H9 (cell line): ENCODE results near the gene CDC123. TPM values are rescaled to one million over a fixed set of nuclear protein-coding genes. Genes with fewer than 3 reads are reported as not detected.
"Not testable (repeated sequence)": the region's sequence is repeated elsewhere in the genome, so short reads cannot be mapped to it uniquely, and the experiment has no call there.

Experiments used
- DNase-seq: peaks from one replicate; pipeline ENCODE4 v3.0.0-alpha.2; 2017
- H2AFZ ChIP-seq: one replicate; pipeline ENCODE4 v1.6.1; 2013; ENCODE audit warnings: mild to moderate bottlenecking, low read length, control low read depth, moderate library complexity
- H2AK5ac ChIP-seq: 2 replicates; pipeline ENCODE4 v1.6.1; 2013; ENCODE audit warnings: low read length, control low read depth, mixed read lengths; ENCODE audit not compliant: insufficient read length
- H2BK120ac ChIP-seq: one replicate; pipeline ENCODE4 v1.6.1; 2013; ENCODE audit warnings: low read depth, mild to moderate bottlenecking, low read length, control low read depth, inconsistent platforms; ENCODE audit not compliant: poor library complexity, severe bottlenecking
- H2BK12ac ChIP-seq: 2 replicates; pipeline ENCODE4 v1.6.1; 2013; ENCODE audit warnings: low read length, control low read depth, mixed read lengths, low read depth; ENCODE audit not compliant: insufficient read length
- H2BK15ac ChIP-seq: 2 replicates; pipeline ENCODE4 v1.6.1; 2013; ENCODE audit warnings: low read depth, low read length, control low read depth
- H2BK20ac ChIP-seq: one replicate; pipeline ENCODE4 v1.6.1; 2013; ENCODE audit warnings: low read depth, mild to moderate bottlenecking, low read length, control low read depth, inconsistent platforms; ENCODE audit not compliant: poor library complexity, severe bottlenecking
- H2BK5ac ChIP-seq: 2 replicates; pipeline ENCODE4 v1.6.1; 2013; ENCODE audit warnings: low read length, control low read depth, mixed read lengths; ENCODE audit not compliant: insufficient read length
- H3K14ac ChIP-seq: 2 replicates; pipeline ENCODE4 v1.6.1; 2013; ENCODE audit warnings: low read length, control low read depth; ENCODE audit not compliant: insufficient read depth
- H3K18ac ChIP-seq: 2 replicates; pipeline ENCODE4 v1.6.1; 2013; ENCODE audit warnings: low read depth, mild to moderate bottlenecking, mixed read lengths, low read length, control low read depth; ENCODE audit not compliant: insufficient read length
- H3K23ac ChIP-seq: 2 replicates; pipeline ENCODE4 v1.6.1; 2013; ENCODE audit warnings: low read length, control low read depth, mixed read lengths, low read depth; ENCODE audit not compliant: insufficient read length
- H3K23me2 ChIP-seq: 2 replicates; pipeline ENCODE4 v1.6.1; 2013; ENCODE audit warnings: low read depth, mild to moderate bottlenecking, mixed read lengths, low read length, control low read depth; ENCODE audit not compliant: insufficient read length, poor library complexity, severe bottlenecking
- H3K27ac ChIP-seq: 2 replicates; pipeline ENCODE4 v1.5.1; 2013; ENCODE audit warnings: low read length, control low read depth, mixed read lengths, low read depth; ENCODE audit not compliant: insufficient read length
- H3K27me3 ChIP-seq: 2 replicates; pipeline ENCODE4 v1.6.1; 2013; ENCODE audit warnings: low read length, control low read depth, inconsistent platforms; ENCODE audit not compliant: insufficient read depth
- H3K4ac ChIP-seq: 2 replicates; pipeline ENCODE4 v1.6.1; 2013; ENCODE audit warnings: low read depth, mild to moderate bottlenecking, control low read depth, inconsistent platforms, low read length, moderate library complexity
- H3K4me1 ChIP-seq: 2 replicates; pipeline ENCODE4 v1.6.1; 2013; ENCODE audit warnings: low read length, control low read depth, inconsistent platforms; ENCODE audit not compliant: insufficient read depth
- H3K4me2 ChIP-seq: 2 replicates; pipeline ENCODE4 v1.6.1; 2013; ENCODE audit warnings: low read length, control low read depth, mixed read lengths; ENCODE audit not compliant: insufficient read length, insufficient read depth
- H3K56ac ChIP-seq: 2 replicates; pipeline ENCODE4 v1.6.1; 2013; ENCODE audit warnings: low read depth, mild to moderate bottlenecking, mixed read lengths, low read length, control low read depth; ENCODE audit not compliant: insufficient read length
- H3K79me1 ChIP-seq: 2 replicates; pipeline ENCODE4 v1.6.1; 2013; ENCODE audit warnings: low read depth, mild to moderate bottlenecking, moderate library complexity, low read length, control low read depth, inconsistent platforms; ENCODE audit not compliant: insufficient read depth, poor library complexity, severe bottlenecking
- H3K79me2 ChIP-seq: 2 replicates; pipeline ENCODE4 v1.6.1; 2013; ENCODE audit warnings: low read length, control low read depth, inconsistent platforms; ENCODE audit not compliant: insufficient read depth
- H3K9ac ChIP-seq: 2 replicates; pipeline ENCODE4 v1.6.1; 2013; ENCODE audit warnings: low read length, control low read depth, mixed read lengths; ENCODE audit not compliant: insufficient read length; ENCODE audit errors: extremely low read depth
- H3K9me3 ChIP-seq: one replicate; pipeline ENCODE4 v1.6.1; 2013; ENCODE audit warnings: low read depth, low read length, inconsistent platforms; ENCODE audit not compliant: control insufficient read depth
- H3T11ph ChIP-seq: one replicate; pipeline ENCODE4 v1.6.1; 2013; ENCODE audit warnings: mild to moderate bottlenecking, low read length, control low read depth, inconsistent platforms
- H4K20me1 ChIP-seq: one replicate; pipeline ENCODE4 v1.6.1; 2013; ENCODE audit not compliant: control insufficient read depth, insufficient read length, insufficient read depth
- H4K5ac ChIP-seq: 2 replicates; pipeline ENCODE4 v1.6.1; 2013; ENCODE audit warnings: low read depth, mild to moderate bottlenecking, mixed read lengths, low read length, control low read depth; ENCODE audit not compliant: insufficient read length
- H4K8ac ChIP-seq: replicated peaks from 2 replicates; pipeline ENCODE4 v1.6.1; 2013; ENCODE audit warnings: low read length, control low read depth, mixed read lengths, low read depth; ENCODE audit not compliant: insufficient read length
- H4K91ac ChIP-seq: 2 replicates; pipeline ENCODE4 v1.6.1; 2013; ENCODE audit warnings: low read depth, mild to moderate bottlenecking, moderate library complexity, mixed read lengths, low read length, control low read depth; ENCODE audit not compliant: insufficient read length
- H3K27ac Mint-ChIP-seq, 3 experiments: 2 replicates in 2 of 3; 3 replicates in 1 of 3; pipeline ENCODE4 v1.8.0; 2020 to 2021; ENCODE audit warnings: mixed read lengths in 3 of 3, mild to moderate bottlenecking in 1 of 3, moderate library complexity in 1 of 3
- H3K27me3 Mint-ChIP-seq: 2 replicates; pipeline ENCODE4 v1.8.0; 2021; ENCODE audit warnings: low read depth, mild to moderate bottlenecking, moderate library complexity, mixed read lengths
- H3K36me3 Mint-ChIP-seq, 3 experiments: 2 replicates in 2 of 3; 3 replicates in 1 of 3; pipeline ENCODE4 v1.8.0; 2020 to 2021; ENCODE audit warnings: low read depth in 3 of 3, mixed read lengths in 3 of 3; ENCODE audit not compliant: insufficient read depth in 1 of 3
- H3K4me1 Mint-ChIP-seq, 2 experiments: 2 replicates each; pipeline ENCODE4 v1.8.0; 2020; ENCODE audit warnings: mixed read lengths in 2 of 2
- H3K4me3 Mint-ChIP-seq, 2 experiments: 2 replicates in 1 of 2; 3 replicates in 1 of 2; pipeline ENCODE4 v1.8.0; 2020 to 2021; ENCODE audit warnings: mild to moderate bottlenecking in 2 of 2, mixed read lengths in 2 of 2, moderate library complexity in 1 of 2
- H3K9me3 Mint-ChIP-seq, 2 experiments: 2 replicates in 1 of 2; 3 replicates in 1 of 2; pipeline ENCODE4 v1.8.0; 2020; ENCODE audit warnings: mild to moderate bottlenecking in 2 of 2, mixed read lengths in 2 of 2, moderate library complexity in 1 of 2
- CTCF ChIP-seq: fragments of 200-600 bp; sonication (generic); conservative IDR thresholded peaks from 3 replicates; pipeline ENCODE4 v1.8.0; 2021; ENCODE audit warnings: antibody characterized with exemption, mild to moderate bottlenecking
- WGBS: extraction: QIAGEN DNeasy Blood & Tissue Kit; methylation state at CpG from one replicate; pipeline ENCODE4 v1.1.7; 2013; ENCODE audit warnings: missing lambda C conversion rate, low lambda C conversion rate, mixed read lengths; ENCODE audit not compliant: insufficient read length; ENCODE audit errors: extremely low coverage; 5-methylcytosine and 5-hydroxymethylcytosine counted together
- total RNA-seq: library from RNA; stranded (reverse); gene quantifications from 2 replicates; pipeline ENCODE4 v1.2.1, GENCODE V29; 2021

The CDC123 gene
- total RNA-seq, 1 experiment from 2014 or later, result 159 TPM

GRCh38 chr10:12250181-12250580, 54.2 kb downstream of the CDC123 start:
- no peaks in the 10 kb centered on the region for H4K20me1 ChIP-seq
- no peak overlapping the region for H3K9ac ChIP-seq
- no peak overlapping the region for H4K8ac ChIP-seq
- no peaks in the 10 kb centered on the region for H3K9me3 ChIP-seq
- H3K56ac ChIP-seq, result no peak overlapping the region
- no peak overlapping the region for H3K4ac ChIP-seq
- Mint-ChIP-seq H3K4me3 (no peak overlapping the region), H3K27me3 (no peaks in the 10 kb centered on the region; the same call in 1 of the 2 replicates), H3K27ac (no peak overlapping the region; a peak in 1 of 7 replicates), H3K4me1 (peaks cover 4 to 5% of the 10 kb centered on the region in 2 experiments; a peak in 3 of 4 replicates), H3K36me3 (peaks cover 27 to 63% (median 38%) of the 10 kb centered on the region in 3 experiments), H3K9me3 (no peaks in the 10 kb centered on the region)
- no peak overlapping the region for H2AFZ ChIP-seq
- H4K91ac ChIP-seq, result no peak overlapping the region
- no peaks in the 10 kb centered on the region for H3K4me1 ChIP-seq
- no peaks in the 10 kb centered on the region for H3K79me2 ChIP-seq
- H4K5ac ChIP-seq, result no peak overlapping the region
- DNase-seq, result no peak
- H3K23ac ChIP-seq, result no peak overlapping the region
- no peak overlapping the region for H2BK15ac ChIP-seq
- no peak for TF ChIP-seq CTCF
- no CpG with 5 or more reads among the region's 10 CpGs for WGBS
- H3K23me2 ChIP-seq, result no peaks in the 10 kb centered on the region
- H3K14ac ChIP-seq, result no peak overlapping the region
- no peak overlapping the region for H3T11ph ChIP-seq
- no peaks in the 10 kb centered on the region for H3K79me1 ChIP-seq
- no peak overlapping the region for H2BK12ac ChIP-seq
- no peak overlapping the region for H3K18ac ChIP-seq
- H2AK5ac ChIP-seq, result no peak overlapping the region
- no peak overlapping the region for H3K4me2 ChIP-seq
- no peaks in the 10 kb centered on the region for H3K27me3 ChIP-seq
- no peak overlapping the region for H2BK20ac ChIP-seq
- no peak overlapping the region for H2BK120ac ChIP-seq
- H3K27ac ChIP-seq, result no peak overlapping the region
- no peak overlapping the region for H2BK5ac ChIP-seq

GRCh38 chr10:12250702-12251101, 54.7 kb downstream of the CDC123 start:
- not testable (repeated sequence) for H3K9me3 Mint-ChIP-seq, H4K5ac ChIP-seq, H2BK120ac ChIP-seq, H3K56ac ChIP-seq, H2BK12ac ChIP-seq, H3K27ac ChIP-seq, H3K4me2 ChIP-seq, H3K4me1 Mint-ChIP-seq, DNase-seq, H3K9me3 ChIP-seq, H3K14ac ChIP-seq, H3K27ac Mint-ChIP-seq, H3K4me1 ChIP-seq, H3K23ac ChIP-seq, H3K9ac ChIP-seq, H3K79me1 ChIP-seq, H2AK5ac ChIP-seq, H3K23me2 ChIP-seq, H3K18ac ChIP-seq, H3K4me3 Mint-ChIP-seq, H3K27me3 ChIP-seq, H4K8ac ChIP-seq, H3K4ac ChIP-seq, H4K20me1 ChIP-seq, H3K27me3 Mint-ChIP-seq, H3K79me2 ChIP-seq, H3T11ph ChIP-seq, H4K91ac ChIP-seq, H2BK5ac ChIP-seq, H2BK20ac ChIP-seq, H2AFZ ChIP-seq, H2BK15ac ChIP-seq
- WGBS, result no CpG with 5 or more reads among the region's 5 CpGs
- peaks cover 24 to 58% (median 34%) of the 10 kb centered on the region in 3 experiments for H3K36me3 Mint-ChIP-seq
